Endothelial cell of umbilical vein (primary cell): ENCODE results near the gene PIGZ. TPM values are rescaled to one million over a fixed set of nuclear protein-coding genes. Genes with fewer than 3 reads are reported as not detected.

Source experiments
- BruUV-seq: library from RNA; stranded (reverse); fragments of 400-500 nt; replicated peaks from 2 replicates; lab custom pipeline; 2021; lab: Mats Ljungman, UMichigan
- CTCF ChIA-PET: fragments of 300-600, 350-600 bp; sonication (Branson Sonifier 250); formaldehyde crosslinking; loops from one replicate; lab custom pipeline; 2021; ENCODE audit warnings: antibody characterized with exemption, inconsistent platforms; lab: Charles Lee
- POLR2A ChIA-PET: fragments of 300-600, 350-600 bp; sonication (Branson Sonifier 250); formaldehyde crosslinking; loops from one replicate; lab custom pipeline; 2021; ENCODE audit warnings: antibody characterized with exemption, inconsistent platforms; lab: Charles Lee
- DNase-seq: peaks from one replicate; pipeline ENCODE4 v3.0.0-alpha.2; 2011; ENCODE audit warnings: low read depth, low spot score
- FAIRE-seq: peaks from 2 replicates; lab custom pipeline; 2011; peaks lifted over from hg19 to GRCh38; lab: Jason Lieb, UNC
- H2AFZ ChIP-seq: 2 replicates; pipeline ENCODE4 v1.6.0; 2012; ENCODE audit warnings: low read depth, low read length, control low read depth, inconsistent platforms
- H3K27ac ChIP-seq: 2 replicates; pipeline ENCODE4 v1.5.1; 2011; ENCODE audit warnings: low read depth, mild to moderate bottlenecking, control low read depth, low read length, moderate library complexity; ENCODE audit not compliant: insufficient read depth
- H3K27me3 ChIP-seq, 2 experiments: 2 replicates each; pipeline versions ENCODE4 v1.6.0 to v1.6.1; 2011; ENCODE audit warnings: low read length in 2 of 2, mixed read lengths in 1 of 2; ENCODE audit not compliant: control insufficient read depth in 2 of 2, insufficient read depth in 2 of 2
- H3K36me3 ChIP-seq, 2 experiments: 2 replicates in 1 of 2; 3 replicates in 1 of 2; pipeline ENCODE4 v1.5.1; 2011; ENCODE audit warnings: low read length in 2 of 2, mild to moderate bottlenecking in 1 of 2, moderate library complexity in 1 of 2; ENCODE audit not compliant: control insufficient read depth in 2 of 2, insufficient read depth in 2 of 2; ENCODE audit errors: extremely low read depth in 1 of 2
- H3K4me1 ChIP-seq: 3 replicates; pipeline ENCODE4 v1.5.1; 2011; ENCODE audit warnings: mild to moderate bottlenecking, low read length; ENCODE audit not compliant: control insufficient read depth, insufficient read depth; ENCODE audit errors: extremely low read depth
- H3K4me2 ChIP-seq: 2 replicates; pipeline ENCODE4 v1.6.1; 2011; ENCODE audit warnings: low read length, control low read depth, mixed read lengths; ENCODE audit not compliant: insufficient read depth
- H3K4me3 ChIP-seq, 3 experiments: fragments of 200-600 bp in 1 of 3; sonication (generic), shearing (Covaris generic) in 1 of 3; replicated peaks in 1 of 3; 2 replicates each; pipeline ENCODE4 v1.5.1; 2011 to 2016; ENCODE audit warnings: control low read depth in 3 of 3, low read length in 3 of 3, mild to moderate bottlenecking in 2 of 3, inconsistent platforms in 1 of 3, low read depth in 1 of 3, moderate library complexity in 1 of 3; ENCODE audit not compliant: insufficient read depth in 1 of 3
- H3K79me2 ChIP-seq: 2 replicates; pipeline ENCODE4 v1.6.0; 2012; ENCODE audit warnings: low read length, inconsistent platforms; ENCODE audit not compliant: control insufficient read depth, insufficient read depth
- H3K9ac ChIP-seq: replicated peaks from 2 replicates; pipeline ENCODE3; 2011; ENCODE audit warnings: low read length, control low read depth; ENCODE audit not compliant: insufficient read depth; ENCODE audit errors: extremely low read depth
- H3K9me1 ChIP-seq: replicated peaks from 3 replicates; pipeline ENCODE4 v1.6.0; 2011; ENCODE audit warnings: mild to moderate bottlenecking, low read length; ENCODE audit not compliant: control insufficient read depth, insufficient read depth; ENCODE audit errors: extremely low read depth
- H3K9me3 ChIP-seq: replicated peaks from 2 replicates; pipeline ENCODE4 v1.5.1; 2012; ENCODE audit warnings: low read length, inconsistent platforms; ENCODE audit not compliant: control insufficient read depth, insufficient read depth
- H4K20me1 ChIP-seq: replicated peaks from 2 replicates; pipeline ENCODE3; 2011; ENCODE audit warnings: mild to moderate bottlenecking, low read length; ENCODE audit not compliant: control insufficient read depth, insufficient read depth; ENCODE audit errors: extremely low read depth
- CTCF ChIP-seq, 2 donors: IDR thresholded peaks; 1 replicate in 1 of 2; 2 replicates in 1 of 2; pipeline ENCODE4 v1.5.1; 2011; ENCODE audit warnings: low read length in 2 of 2, mild to moderate bottlenecking in 2 of 2, moderate library complexity in 2 of 2, control low read depth in 1 of 2, inconsistent platforms in 1 of 2, low read depth in 1 of 2; ENCODE audit not compliant: insufficient read depth in 1 of 2; ENCODE audit errors: extremely low read depth in 1 of 2
- EZH2 ChIP-seq: IDR thresholded peaks from 2 replicates; pipeline ENCODE4 v1.6.1; 2012; ENCODE audit warnings: borderline replicate concordance, low read depth, mild to moderate bottlenecking, moderate library complexity, low read length, inconsistent platforms; ENCODE audit not compliant: severe bottlenecking
- FOS ChIP-seq: IDR thresholded peaks from 2 replicates; pipeline ENCODE4 v1.6.1; 2011; ENCODE audit warnings: mild to moderate bottlenecking, low read length, moderate library complexity, borderline replicate concordance; ENCODE audit not compliant: insufficient read depth
- GATA2 ChIP-seq: IDR thresholded peaks from 2 replicates; pipeline ENCODE4 v1.7.0; 2011; ENCODE audit warnings: low read depth, mild to moderate bottlenecking, moderate library complexity, mixed read lengths, low read length; ENCODE audit not compliant: insufficient read length, insufficient read depth
- JUN ChIP-seq: IDR thresholded peaks from 2 replicates; pipeline ENCODE4 v1.6.1; 2011; ENCODE audit warnings: borderline replicate concordance, low read depth; ENCODE audit not compliant: insufficient read length, insufficient read depth
- MAX ChIP-seq: IDR thresholded peaks from 2 replicates; pipeline ENCODE4 v1.6.1; 2011; ENCODE audit not compliant: insufficient read depth, insufficient read length
- MYC ChIP-seq: IDR thresholded peaks from one replicate; pipeline ENCODE4 v1.6.1; 2011; ENCODE audit warnings: mild to moderate bottlenecking, low read depth, low read length
- POLR2A ChIP-seq: IDR thresholded peaks from 2 replicates; pipeline ENCODE4 v1.6.1; 2012; ENCODE audit warnings: low read depth, mild to moderate bottlenecking, control low read depth, low read length
- POLR2AphosphoS5 ChIP-seq: IDR thresholded peaks from 2 replicates; pipeline ENCODE4 v1.6.1; 2012; ENCODE audit warnings: low read depth, mild to moderate bottlenecking, control low read depth, low read length, moderate library complexity; ENCODE audit not compliant: insufficient read depth
- dilution Hi-C: fragments of 300-500 bp; cut with MboI; formaldehyde crosslinking; loops from one replicate; pipeline ENCODE4 v1.15.0; 2019; ENCODE audit warnings: low sequenced_read_pairs; ENCODE audit not compliant: extremely low pct_ligation_motif_present
- intact Hi-C: fragments of 100-400 bp; cut with micrococcal nuclease; formaldehyde crosslinking; loops from one replicate; pipeline ENCODE4 v1.10.0; 2022
- polyA plus RNA-seq, 4 experiments: library from polyadenylated mRNA; depleted of rRNA in 3 of 4; stranded (reverse) in 3 of 4; unstranded in 1 of 4; fragments of >200 nt; gene quantifications; 2 replicates each; pipeline versions ENCODE4 v1.2.1 to v1.2.3, GENCODE V29; 2011 to 2012; ENCODE audit warnings: missing spikeins in 1 of 4
- total RNA-seq: library from RNA; stranded (reverse); gene quantifications from 2 replicates; pipeline ENCODE4 v1.2.3, GENCODE V29; 2021

The PIGZ gene
- total and polyA plus RNA-seq, 2 donors (not counting 3 experiments of a cell fraction or from before 2014, with no cell fraction given): 6.0 to 6.5 TPM

DNA sequence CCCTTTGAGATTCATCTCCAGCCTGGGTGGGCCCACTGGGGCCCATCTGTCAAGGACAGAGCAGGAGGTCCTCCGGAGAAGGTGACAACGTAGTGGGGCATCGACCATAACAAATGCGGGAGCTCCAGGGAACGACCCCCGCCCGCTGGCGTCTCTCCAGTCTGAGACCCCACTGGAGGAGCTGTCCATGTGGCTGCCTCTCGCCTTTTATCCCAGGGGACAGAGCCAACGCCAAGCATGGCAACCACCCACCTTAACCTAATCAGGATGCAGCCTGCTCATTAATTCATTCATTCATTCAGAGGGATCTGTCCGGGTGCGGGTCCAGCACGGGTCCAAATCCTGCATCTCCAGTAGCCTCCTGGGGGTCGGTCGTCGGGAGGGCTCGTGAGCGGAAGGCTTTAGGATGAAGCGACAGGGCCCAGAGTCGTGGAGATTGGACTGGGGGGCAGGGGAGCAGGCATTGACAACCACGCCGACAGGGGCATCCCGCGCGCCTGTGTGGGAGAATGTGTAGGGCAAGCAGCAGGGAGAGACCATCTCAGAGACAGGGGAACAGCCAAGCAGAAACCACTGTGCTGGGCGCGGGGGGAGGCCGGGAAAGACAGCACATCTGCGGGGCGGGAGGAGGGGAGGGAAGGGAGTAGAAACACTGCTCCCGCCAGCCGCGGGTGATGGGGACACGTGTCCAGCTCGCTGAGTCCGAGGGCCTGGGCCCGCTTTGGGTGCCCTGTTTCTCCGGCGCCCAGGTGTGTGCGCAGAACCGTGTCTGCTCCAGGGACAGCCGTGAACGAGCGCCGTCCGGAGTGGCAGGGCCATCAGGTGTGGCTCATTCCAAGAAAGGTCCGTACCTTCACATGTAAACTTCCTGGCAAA lies 1.9 kb downstream of the PIGZ start:
- H3K79me2 ChIP-seq: no peaks in the 10 kb centered on the region
- dilution Hi-C loops (no loop called here), intact Hi-C loops (loop anchor here (5.0 kb wide), 1 partner anchor 444 kb away; no protein-coding TSS in a partner anchor)
- POLR2A ChIA-PET: no interaction called here
- H3K27ac ChIP-seq: no peak overlapping the region
- TF ChIP-seq FOS (no peak), CTCF (IDR thresholded peaks at IDR 0.05; ENCODE audit: extremely low read depth in 1 of 2, insufficient read depth in 1 of 2, low read depth in 1 of 2, low read length in 2 of 2) (no peak), POLR2AphosphoS5 (no peak), MYC (no peak), EZH2 (no peak), POLR2A (no peak), GATA2 (no peak), JUN (no peak), MAX (no peak)
- no peak overlapping the region for H3K4me2 ChIP-seq
- H3K9me3 ChIP-seq: no peaks in the 10 kb centered on the region
- H3K9ac ChIP-seq: no peak overlapping the region
- no peak overlapping the region for H3K4me3 ChIP-seq
- peaks cover 0 to 2% of the 10 kb centered on the region in 2 experiments for H3K27me3 ChIP-seq
- no peaks in the 10 kb centered on the region for H3K9me1 ChIP-seq
- H2AFZ ChIP-seq: no peak overlapping the region
- DNase-seq: no peak
- H3K36me3 ChIP-seq: no peaks in the 10 kb centered on the region
- BruUV-seq: no TSS peak
- CTCF ChIA-PET: interaction anchor here (1.2 kb wide), 1 partner anchor 281 kb away, joined by 3 read pairs; no protein-coding TSS in a partner anchor
- peaks cover 3% of the 10 kb centered on the region for H3K4me1 ChIP-seq
- H4K20me1 ChIP-seq: no peaks in the 10 kb centered on the region
- FAIRE-seq: no peak
